Renal pelvis (tissue), 4 donors: ENCODE measurements around the gene TMEM221. TPM values are rescaled to one million over a fixed set of nuclear protein-coding genes. Genes with fewer than 3 reads are reported as not detected.

Experiments used
- DNase-seq: peaks from one replicate; pipeline ENCODE4 v3.0.0-alpha.2; 2013
- polyA plus RNA-seq, 3 donors: library from polyadenylated mRNA; unstranded; fragments of 120-200 nt; gene quantifications; one replicate each; pipeline ENCODE4 v1.2.1, GENCODE V29; 2013; ENCODE audit not compliant: insufficient read length in 3 of 3

The TMEM221 gene
- polyA plus RNA-seq, 3 donors: 2.5 to 3.2 (median 3.1) TPM

DNA sequence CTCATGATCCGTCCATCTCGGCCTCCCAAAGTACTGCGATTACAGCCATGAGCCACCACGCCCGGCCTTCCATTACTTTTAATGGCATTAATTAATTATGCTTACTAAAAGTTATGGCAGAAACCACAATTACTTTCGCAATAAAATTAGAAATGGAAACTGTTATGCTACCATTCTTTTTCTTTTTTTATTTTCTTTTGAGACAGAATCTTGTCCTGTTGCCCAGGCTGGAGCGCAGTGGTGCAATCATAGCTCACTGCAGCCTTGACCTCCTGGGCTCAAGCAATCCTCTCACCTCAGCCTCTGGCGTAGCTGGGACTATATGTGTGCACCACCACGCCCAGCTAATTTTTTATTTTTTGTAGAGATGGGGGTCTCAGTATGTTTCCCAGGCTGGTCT is 38.5 kb downstream of the TMEM221 start:
- no peak for DNase-seq

DNA sequence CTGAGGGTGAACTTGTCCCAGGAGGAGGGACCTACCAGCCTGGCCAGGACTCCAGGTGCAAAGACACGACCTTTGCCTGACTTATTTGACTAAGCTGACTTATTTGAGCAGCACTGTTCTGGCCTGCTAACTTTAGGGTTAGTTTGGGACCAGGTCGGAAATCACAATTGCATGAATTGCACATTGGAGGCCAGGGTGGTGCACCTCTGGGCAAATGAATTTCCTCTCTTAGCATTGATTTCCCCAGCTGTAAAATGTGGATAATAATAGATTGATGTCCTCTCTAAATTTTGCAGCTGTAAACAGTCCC is 41.6 kb downstream of the TMEM221 start:
- no peak for DNase-seq

DNA sequence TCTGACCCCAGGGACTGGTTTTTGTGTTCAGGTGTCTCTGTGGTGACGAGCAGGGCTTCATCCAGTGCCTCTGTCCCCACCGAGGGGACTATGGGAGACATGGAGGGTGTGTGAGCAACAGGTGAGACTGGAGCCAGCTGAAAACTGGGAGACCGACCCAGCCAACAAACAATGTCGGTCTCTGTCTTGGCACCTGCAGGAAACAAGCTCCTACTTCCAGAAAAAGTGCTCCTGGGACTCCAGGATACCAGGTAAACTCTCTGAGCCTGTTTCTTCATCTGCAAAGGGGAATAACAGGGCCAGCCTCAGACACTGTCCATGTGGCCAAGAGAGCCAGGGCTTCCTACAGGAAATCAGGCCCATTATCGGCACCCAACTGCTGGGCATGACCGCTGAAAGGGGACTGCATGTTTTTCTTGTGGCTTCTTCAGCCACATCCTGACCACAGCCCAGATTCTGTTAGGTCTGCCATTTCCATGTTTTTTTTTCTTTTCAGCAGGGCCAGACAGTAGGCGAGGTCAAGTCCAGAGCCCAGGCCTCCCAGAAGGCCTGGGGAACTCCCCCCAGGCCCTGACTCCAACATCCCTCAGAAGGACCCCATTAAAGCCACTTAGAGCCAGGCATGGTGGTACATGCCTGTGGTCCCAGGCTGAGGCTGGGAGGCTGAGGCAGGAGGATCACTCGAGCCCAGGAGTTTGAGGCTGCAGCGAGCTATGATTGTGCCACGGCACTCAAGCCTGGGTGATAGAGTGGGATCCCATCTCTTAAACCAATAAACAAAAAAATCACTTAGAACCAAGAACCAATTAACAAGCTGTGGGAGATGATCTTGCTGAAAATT is 42.2 kb downstream of the TMEM221 start:
- no peak for DNase-seq

DNA sequence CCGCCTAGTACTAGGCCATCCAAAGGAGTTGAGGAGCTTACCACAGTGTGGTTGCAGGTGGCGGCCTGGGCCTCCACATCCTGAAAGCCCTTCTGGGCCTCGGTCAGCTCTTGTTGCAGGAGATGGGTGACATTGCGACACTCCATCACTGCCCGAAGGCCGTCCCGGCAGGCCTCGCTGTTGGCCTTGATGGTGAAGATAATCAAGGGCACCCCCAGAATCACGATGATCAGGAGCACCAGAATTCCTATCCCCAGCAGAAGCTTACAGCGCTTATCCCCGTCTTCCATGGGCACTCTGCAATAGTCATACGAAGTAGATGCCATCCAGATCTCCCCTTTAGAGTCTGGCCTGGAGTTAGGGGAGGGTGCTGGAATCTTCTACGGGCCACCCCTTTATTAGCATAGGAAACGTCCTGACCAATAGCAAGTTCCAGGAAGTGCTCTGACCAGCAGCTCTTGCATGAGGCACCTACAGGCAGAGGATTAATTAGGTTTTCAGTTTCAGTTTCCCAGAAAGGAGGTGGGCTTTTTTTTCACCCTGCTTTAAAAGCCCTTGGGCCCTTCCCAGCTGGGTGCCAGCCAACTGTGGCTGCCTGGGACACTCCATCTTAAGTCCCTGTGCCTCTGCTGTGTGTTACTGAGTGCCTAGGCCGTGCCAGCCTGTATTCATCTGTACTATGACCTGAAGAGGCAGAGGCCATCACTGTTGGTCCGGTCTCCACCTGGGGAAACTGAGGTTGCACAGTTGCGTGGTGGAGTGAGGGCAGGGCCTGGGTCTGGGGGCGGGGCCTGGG is 43.0 kb downstream of the TMEM221 start, which contains the start of gene BST2:
Gene BST2, minus strand, starts transcription at position 381 of the 796 bp plus-strand sequence. Its CDS starts 55 bp downstream, at position 326.
- peak; percentile 73 for DNase-seq

DNA sequence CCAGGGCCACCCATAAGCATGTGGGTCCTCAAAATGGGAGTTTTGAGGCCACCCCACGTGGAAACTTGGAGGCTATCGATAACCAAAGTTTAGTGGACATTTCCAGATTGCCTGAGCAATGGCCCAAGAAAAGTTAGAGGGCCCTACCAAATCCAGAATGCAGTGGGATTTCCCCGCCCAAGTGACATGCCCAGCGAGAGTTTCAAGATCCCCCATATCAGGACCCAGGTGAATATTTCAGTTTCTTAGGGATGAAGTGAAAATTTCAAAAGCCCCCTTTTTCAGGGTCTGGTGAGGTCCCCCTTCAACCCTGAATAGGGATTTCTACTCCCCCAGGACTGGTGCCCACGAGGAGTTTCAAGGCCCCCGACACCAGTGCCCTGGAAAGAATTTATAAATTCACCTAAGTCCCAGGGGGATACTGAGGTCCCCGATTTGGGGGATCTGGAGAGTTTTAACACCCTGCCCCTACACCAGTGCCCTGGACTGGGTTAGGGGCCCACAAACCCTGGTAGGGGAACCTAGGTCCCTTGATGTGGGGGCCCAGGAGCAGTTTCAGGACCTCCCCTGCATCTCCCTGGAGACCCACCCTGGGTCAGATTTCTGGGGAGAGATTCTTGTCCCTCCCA is 43.7 kb downstream of the TMEM221 start:
- DNase-seq: no peak

DNA sequence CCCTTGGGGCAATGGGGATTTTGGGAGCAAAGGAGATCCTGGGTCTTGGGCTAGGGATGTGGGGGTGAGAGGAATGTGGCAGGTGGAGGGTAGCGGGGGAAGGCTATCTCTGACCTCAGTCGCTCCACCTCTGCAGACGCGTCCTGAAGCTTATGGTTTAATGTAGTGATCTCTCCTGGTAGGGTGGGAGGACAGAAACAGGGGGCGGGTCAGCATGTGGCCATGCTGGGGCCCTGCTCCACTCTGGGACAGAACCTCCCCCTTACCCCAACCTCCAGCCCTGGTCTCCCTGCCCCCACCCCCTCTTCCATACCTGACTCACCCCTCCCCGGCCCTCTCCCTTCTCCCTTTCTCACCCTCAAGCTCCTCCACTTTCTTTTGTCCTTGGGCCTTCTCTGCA is 44.5 kb downstream of the TMEM221 start:
- no peak for DNase-seq

DNA sequence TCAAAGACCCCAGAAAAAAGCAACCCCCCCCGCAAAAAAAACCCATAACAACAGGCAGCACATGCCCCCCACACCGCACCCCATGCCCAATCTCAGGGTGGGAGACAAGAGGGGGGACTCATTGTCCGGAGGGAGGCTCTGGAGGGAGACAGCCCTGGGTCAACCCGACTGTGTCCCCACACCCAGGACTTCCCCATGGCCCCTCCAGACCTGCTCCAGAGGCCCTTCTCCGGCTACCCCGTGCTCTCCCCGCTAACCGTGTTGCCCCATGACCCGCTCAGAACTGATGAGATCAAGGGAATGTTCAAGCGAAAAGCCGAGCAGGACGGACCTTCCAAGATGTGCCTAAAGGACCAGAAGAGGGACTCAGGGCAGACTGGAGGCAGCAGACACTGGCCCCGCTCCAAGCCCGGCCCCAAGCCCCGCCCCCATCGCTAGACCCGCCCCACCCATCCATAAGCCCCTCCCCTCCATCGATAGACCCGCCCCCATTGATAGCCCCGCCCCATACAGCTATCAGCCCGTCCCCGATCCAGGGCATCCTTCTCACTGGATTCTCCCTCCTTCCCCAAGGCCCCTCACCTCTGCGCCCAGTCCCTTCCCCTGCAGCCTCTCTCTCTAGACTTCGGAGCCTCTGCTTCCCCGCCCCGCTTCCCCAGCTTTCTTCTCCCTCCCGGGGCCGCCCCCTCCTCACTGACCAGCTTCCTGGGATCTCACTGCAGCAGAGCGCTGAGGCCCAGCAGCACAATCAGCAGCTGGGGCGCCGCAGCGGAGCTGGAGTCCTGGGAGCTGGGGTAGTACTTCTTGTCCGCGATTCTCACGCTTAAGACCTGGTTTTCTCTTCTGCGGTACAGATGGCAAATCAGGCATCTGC is 45.2 kb downstream of the TMEM221 start:
- DNase-seq: no peak

DNA sequence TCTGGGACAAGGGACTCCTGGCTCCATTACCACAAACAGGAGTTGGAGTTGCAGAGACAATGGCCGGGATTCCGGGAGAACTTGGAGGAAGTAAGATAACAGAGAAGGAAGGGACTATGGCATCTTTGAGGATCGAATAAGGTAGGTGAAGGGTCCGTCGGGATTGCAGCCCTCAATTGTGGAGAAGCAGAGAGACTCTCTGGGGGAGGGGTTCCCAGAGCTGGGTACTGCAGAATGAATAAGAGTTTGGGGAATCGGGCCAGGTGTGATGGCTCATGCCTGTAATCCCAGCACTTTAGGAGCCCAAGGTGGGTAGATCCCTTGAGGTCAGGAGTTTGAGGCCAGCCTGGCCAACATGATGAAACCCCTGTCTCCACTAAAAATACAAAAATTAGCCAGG is 46.8 kb downstream of the TMEM221 start:
- no peak for DNase-seq

DNA sequence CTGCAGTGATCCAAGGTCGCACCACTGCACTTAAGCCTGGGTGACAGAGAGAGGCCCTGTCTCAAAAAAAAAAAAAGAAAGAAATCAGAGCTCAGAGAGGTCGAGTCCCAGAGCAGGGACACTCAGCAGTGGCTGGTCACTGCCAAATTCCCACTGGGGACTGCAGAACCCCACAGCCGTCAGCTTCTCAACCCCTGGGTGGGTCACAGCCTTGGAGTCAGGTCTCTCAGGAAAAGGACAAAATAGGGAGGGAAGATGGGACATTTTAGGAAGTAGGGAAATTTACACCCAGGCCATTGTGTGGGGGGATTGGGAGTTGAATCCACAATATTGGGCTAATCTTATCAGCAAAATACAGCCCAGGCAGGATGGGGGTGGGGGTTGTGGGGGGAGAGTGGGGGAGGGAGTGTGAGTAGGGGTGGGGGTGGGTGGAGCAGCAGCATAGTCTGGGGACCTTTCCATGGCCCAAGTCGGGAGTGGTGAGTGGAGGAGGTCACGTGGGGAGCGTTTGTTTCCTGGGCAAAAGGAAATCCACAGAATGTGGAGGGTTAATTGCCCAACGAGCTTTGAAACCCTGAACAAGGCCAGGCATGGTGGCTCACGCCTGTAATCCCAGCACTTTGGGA is 49.5 kb downstream of the TMEM221 start:
- DNase-seq: no peak

DNA sequence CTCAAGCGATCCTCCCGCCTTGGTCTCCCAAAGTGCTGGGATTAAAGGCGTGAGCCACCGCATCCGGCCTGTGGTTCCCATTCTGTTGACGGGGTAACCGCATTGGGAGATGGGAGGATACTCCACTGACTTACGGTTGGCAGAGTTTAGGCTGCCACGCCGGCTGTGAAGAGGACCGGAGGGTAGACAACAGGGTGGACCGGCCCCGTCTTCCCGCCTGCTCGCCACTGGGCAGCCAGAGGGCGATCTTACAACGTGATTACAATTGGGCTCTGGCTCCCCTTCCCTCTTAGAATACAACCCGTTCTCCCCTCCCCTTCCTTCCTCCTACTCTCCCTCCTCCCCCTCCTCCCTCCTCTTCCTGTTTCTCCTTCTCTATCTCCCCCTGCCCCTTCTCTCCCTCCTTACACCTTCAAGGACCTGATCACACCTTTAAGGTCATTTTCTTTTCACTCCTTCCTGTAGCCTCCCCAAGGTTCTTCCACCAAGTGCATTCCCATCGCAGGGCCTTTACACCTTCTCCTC is 53.5 kb downstream of the TMEM221 start:
- DNase-seq: no peak

DNA sequence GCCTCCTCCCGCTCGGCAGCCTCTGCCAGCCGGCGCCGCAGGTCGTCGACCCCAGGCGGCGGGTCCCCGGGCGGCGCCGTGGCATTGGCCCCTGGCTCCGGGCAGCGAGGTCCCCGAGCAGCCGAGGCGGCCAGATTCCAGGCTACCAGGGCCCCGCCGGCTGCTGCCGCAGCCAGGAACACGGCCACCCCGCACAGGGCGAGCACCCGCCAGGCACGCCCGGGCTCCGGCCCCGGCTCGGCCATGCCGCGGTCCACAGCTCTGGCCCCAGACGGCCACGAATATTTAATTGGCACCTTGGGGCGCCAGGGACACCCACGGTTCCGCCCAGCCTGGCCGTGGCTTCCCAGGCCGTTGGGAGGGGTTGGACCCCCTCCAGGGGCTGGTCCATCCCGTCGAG is 54.6 kb downstream of the TMEM221 start, which contains the start of gene CCDC194:
Gene CCDC194, minus strand, starts transcription at position 283 of the 400 bp plus-strand sequence. Its CDS starts 38 bp downstream, at position 245.
- DNase-seq: no peak

DNA sequence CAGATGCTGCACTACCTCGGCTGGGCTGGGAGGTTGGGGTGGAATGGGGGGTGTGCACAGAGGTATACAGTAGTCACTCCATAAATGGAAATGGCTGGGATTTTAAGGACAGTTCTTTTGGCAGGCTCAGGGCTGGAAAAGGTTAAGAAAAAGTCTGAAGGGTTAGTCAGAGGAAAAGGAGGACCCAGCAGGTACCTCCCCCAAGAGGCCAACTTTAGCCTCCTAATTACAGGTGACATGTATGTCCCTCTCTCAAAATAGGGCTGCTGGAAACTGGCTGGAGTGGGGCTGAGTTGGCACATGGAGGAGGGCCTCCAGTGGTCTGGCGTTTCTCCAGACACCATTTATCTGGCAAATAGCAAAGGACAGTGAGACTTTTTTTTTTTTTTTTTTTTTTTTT is 55.5 kb downstream of the TMEM221 start:
- DNase-seq: no peak

DNA sequence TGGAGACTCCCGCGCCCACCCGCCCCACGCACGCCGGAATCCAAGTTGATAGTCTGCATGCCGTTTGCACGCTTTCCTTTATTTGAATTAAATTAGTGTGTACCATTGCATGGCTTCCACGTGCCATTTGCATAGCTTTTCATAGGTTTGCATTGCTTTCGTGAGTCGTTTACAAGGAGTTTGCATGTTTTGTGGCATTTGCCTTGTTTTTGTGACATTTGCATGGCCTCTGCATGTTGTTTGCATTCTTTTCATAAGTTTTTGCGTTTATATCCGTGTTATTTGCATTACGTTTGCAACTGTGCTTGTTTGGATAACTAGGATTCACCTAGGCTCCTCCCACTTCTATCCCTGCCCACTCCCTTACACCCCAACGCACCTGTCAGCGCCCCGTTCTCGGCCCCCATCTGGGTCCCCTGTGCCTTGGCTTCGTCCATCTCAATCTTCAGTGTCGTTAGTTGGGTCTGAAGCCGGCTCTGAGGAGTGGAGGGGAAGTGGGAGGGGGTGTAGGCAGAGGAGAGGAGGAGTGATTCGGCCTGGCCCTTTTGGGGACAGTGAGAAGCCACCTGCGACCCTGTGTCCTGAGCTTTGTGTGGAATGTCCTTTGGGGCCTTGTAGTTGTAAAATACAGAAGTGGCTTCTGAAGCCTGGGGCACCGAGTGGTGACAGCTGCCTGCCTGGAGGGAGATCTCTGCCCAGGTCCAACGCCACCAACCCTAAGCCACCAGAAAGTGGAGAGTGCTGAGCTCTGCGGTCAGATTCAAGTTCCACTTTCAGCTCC is 56.9 kb downstream of the TMEM221 start:
- no peak for DNase-seq

DNA sequence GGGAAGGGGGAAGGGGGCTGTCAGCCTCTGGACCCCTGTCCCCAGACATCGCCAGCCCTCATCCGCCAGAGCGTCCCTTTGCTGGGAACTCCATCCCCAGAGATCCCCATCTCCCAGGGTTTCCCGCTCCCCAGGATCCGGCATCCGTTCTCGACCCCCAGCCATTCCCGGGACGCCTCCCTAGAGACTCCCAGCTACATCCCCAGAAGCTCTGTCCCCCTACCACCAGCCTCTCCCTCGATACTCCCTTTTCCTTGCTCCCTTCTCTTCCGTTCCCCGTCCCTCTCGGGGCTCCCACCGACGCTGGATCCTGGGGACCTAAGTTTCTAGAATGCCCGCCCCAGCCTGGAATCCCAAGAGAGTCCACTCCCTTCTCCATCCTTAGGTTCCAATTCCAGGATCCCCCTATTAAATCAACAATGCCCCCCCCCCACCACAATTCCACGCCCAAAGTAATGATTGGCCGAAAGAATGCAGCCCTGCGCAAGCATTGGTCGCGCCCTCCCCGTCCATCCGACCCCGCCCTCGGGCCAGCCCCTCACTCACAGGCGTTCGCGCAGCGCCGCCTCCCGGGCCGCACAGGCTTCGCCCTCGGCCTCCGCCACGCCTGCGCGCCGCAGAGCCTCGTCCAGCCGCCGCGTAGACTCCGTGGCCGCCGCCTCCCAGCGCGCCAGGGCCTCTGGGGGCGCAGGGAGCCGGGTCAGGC is 57.6 kb downstream of the TMEM221 start:
- peak; percentile 96 for DNase-seq

DNA sequence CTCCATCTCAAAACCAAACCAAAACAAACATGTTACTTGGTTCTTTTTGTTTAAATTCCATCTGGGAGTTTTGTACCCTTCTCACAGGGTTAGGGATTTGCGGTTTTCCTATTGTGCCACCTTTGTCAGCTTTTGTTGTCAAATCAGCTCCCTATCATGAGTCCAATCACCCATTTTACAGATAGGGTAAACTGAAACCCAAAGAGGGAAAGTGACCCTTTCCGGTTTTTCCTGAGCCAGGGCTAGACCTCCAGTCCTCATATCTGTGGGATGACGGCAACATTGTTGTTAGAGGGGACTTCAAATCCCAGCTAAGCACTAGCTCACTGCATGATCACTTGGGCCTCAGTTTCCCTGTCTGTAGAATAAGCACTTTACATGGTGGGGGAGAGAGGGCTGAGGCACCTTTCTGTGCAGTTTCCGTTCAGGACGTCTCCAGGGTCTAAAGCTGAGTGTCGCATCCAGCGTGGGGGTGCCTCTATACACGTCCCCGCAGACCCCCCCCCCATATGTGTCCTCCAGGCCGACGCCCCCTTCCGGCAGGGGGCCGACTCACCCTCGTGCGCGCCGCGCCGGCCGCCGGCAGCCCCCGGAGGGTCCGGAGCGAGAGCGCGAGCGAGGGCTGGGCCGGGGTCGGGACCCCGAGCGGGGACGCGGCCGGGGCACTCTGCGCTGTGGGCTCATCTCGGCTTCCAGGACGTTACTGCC is 58.4 kb downstream of the TMEM221 start:
- no peak for DNase-seq

DNA sequence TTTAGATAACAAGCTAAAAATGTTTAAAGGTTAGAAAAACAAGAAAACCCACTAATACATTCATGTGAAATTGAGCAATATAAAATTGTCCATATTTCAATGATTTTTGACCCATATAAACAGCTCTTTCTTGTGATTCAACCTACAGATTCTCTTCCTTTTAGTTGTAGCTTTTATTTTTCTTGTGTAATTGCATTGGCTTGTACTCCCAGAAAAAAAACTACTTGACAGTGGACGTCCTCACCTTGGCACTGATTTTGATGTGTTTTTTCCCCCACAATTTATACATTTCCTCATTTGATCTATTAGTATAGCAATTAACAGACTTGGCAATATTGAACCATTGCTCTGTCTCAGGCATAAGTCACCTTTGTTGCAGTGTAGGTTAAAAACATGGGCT is 59.2 kb downstream of the TMEM221 start:
- DNase-seq: no peak

DNA sequence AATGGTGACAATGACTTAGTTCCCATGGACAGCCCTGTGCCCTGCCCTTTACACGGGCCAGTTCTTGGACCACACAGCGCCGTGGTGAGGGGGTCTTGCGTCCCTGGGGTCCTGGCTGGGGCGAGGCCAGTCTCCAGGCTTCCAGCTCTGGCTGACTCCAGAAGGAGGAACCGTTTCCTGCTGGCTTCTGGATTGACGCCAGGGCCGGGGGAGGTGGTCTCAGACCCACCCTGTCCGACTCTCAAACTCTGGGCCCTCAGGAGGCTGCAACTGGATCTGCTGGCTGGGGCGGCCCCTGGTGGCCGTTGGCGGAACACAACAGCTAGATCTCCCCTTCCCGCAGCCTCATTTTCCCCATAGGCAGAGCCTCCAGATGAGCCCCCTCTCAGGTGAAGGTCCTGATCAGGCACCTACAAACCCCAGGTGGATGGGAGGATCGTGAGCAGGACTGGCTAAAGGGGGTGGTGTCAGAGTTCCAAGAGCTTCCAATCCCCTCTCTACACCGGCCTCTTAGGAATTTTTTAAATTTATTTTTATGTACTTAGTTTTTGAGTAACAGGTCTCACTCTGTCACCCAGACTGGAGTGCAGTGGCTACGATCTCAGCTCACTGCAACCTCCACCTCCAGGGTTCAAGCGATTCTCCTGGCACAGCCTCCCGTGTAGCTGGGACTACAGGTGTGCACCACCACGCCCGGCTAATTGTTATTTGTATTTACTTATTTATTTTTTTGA is 62.4 kb downstream of the TMEM221 start:
- peak; percentile 71 for DNase-seq
